Rectal smooth muscle tissue (tissue), 1 donor: ENCODE data around the gene NEK10.
"Not testable (repeated sequence)": the region's sequence is repeated elsewhere in the genome, so short reads cannot be mapped to it uniquely, and the experiment has no call there.

Source experiments
- H3K27ac ChIP-seq: one replicate; pipeline ENCODE4 v1.7.0; 2013; ENCODE audit warnings: low read depth, low read length, inconsistent platforms
- H3K27me3 ChIP-seq: one replicate; pipeline ENCODE4 v1.7.0; 2013; ENCODE audit warnings: low read length; ENCODE audit not compliant: control insufficient read depth, insufficient read depth
- H3K36me3 ChIP-seq: one replicate; pipeline ENCODE4 v1.7.0; 2013; ENCODE audit warnings: low read length; ENCODE audit not compliant: control insufficient read depth, insufficient read depth
- H3K4me1 ChIP-seq: one replicate; pipeline ENCODE4 v1.7.0; 2013; ENCODE audit warnings: low read length; ENCODE audit not compliant: control insufficient read depth, insufficient read depth
- H3K4me3 ChIP-seq: one replicate; pipeline ENCODE4 v1.7.0; 2013; ENCODE audit warnings: low read length
- H3K9ac ChIP-seq: one replicate; pipeline ENCODE4 v1.7.0; 2013; ENCODE audit warnings: low read length

The NEK10 gene

GRCh38 chr3:27345045-27345444 is 24.1 kb downstream of the NEK10 start:
- no peak overlapping the region for H3K9ac ChIP-seq
- H3K36me3 ChIP-seq = no peaks in the 10 kb centered on the region
- H3K4me1 ChIP-seq = no peaks in the 10 kb centered on the region
- H3K4me3 ChIP-seq = no peak overlapping the region
- no peak overlapping the region for H3K27ac ChIP-seq
- H3K27me3 ChIP-seq = no peaks in the 10 kb centered on the region

- no peaks in the 10 kb centered on the region for H3K4me1 ChIP-seq
- no peaks in the 10 kb centered on the region for H3K36me3 ChIP-seq
- H3K4me3 ChIP-seq = no peak overlapping the region
- no peak overlapping the region for H3K27ac ChIP-seq
- no peaks in the 10 kb centered on the region for H3K27me3 ChIP-seq
- no peak overlapping the region for H3K9ac ChIP-seq
Measured at GRCh38 chr3:27344192-27344591, 25.0 kb downstream of the NEK10 start.

GRCh38 chr3:27342267-27342666 is 26.9 kb downstream of the NEK10 start:
- no peak overlapping the region for H3K4me3 ChIP-seq
- H3K27me3 ChIP-seq = no peaks in the 10 kb centered on the region
- H3K36me3 ChIP-seq = no peaks in the 10 kb centered on the region
- H3K9ac ChIP-seq = no peak overlapping the region
- H3K27ac ChIP-seq = no peak overlapping the region
- H3K4me1 ChIP-seq = no peaks in the 10 kb centered on the region

GRCh38 chr3:27340534-27340933 is 28.6 kb downstream of the NEK10 start:
- Histone ChIP-seq H3K27me3 (no peaks in the 10 kb centered on the region), H3K27ac (no peak overlapping the region), H3K9ac (no peak overlapping the region), H3K4me1 (no peaks in the 10 kb centered on the region), H3K4me3 (no peak overlapping the region), H3K36me3 (no peaks in the 10 kb centered on the region)

GRCh38 chr3:27335571-27335970 is 33.6 kb downstream of the NEK10 start:
- Histone ChIP-seq H3K4me3 (no peak overlapping the region), H3K4me1 (no peaks in the 10 kb centered on the region), H3K27me3 (no peaks in the 10 kb centered on the region), H3K36me3 (no peaks in the 10 kb centered on the region), H3K9ac (no peak overlapping the region), H3K27ac (no peak overlapping the region)

GRCh38 chr3:27333843-27334242 is 35.3 kb downstream of the NEK10 start:
- no peak overlapping the region for H3K9ac ChIP-seq
- no peaks in the 10 kb centered on the region for H3K4me1 ChIP-seq
- no peak overlapping the region for H3K27ac ChIP-seq
- no peak overlapping the region for H3K4me3 ChIP-seq
- H3K27me3 ChIP-seq = no peaks in the 10 kb centered on the region
- H3K36me3 ChIP-seq = no peaks in the 10 kb centered on the region

GRCh38 chr3:27328982-27329762 is 40.0 kb downstream of the NEK10 start:
- H3K4me1 ChIP-seq = peaks cover 11% of the 10 kb centered on the region
- not testable (repeated sequence) for H3K36me3 ChIP-seq, H3K27ac ChIP-seq, H3K27me3 ChIP-seq, H3K4me3 ChIP-seq, H3K9ac ChIP-seq

GRCh38 chr3:27326629-27327545 is 42.3 kb downstream of the NEK10 start:
- Histone ChIP-seq H3K4me3 (no peak overlapping the region), H3K27ac (peak overlapping the region; percentile 61)

GRCh38 chr3:27326202-27326601 is 43.0 kb downstream of the NEK10 start:
- H3K4me1 ChIP-seq = peaks cover 15% of the 10 kb centered on the region
- no peak overlapping the region for H3K4me3 ChIP-seq
- no peaks in the 10 kb centered on the region for H3K36me3 ChIP-seq
- no peak overlapping the region for H3K9ac ChIP-seq
- H3K27ac ChIP-seq = peak overlapping the region; percentile 61
- no peaks in the 10 kb centered on the region for H3K27me3 ChIP-seq

More at GRCh38 chr3:27326629-27327545, 42.3 kb downstream of the NEK10 start:
- Histone ChIP-seq H3K9ac (no peak overlapping the region), H3K36me3 (no peaks in the 10 kb centered on the region), H3K4me1 (peaks cover 11% of the 10 kb centered on the region), H3K27me3 (no peaks in the 10 kb centered on the region)

GRCh38 chr3:27325419-27325818 is 43.8 kb downstream of the NEK10 start:
- no peak overlapping the region for H3K9ac ChIP-seq
- peaks cover 21% of the 10 kb centered on the region for H3K4me1 ChIP-seq
- H3K36me3 ChIP-seq = no peaks in the 10 kb centered on the region
- H3K27ac ChIP-seq = peak overlapping the region; percentile 61
- H3K27me3 ChIP-seq = no peaks in the 10 kb centered on the region
- no peak overlapping the region for H3K4me3 ChIP-seq

GRCh38 chr3:27324686-27325085 is 44.5 kb downstream of the NEK10 start:
- no peaks in the 10 kb centered on the region for H3K36me3 ChIP-seq
- no peak overlapping the region for H3K27ac ChIP-seq
- H3K27me3 ChIP-seq = no peaks in the 10 kb centered on the region
- peaks cover 26% of the 10 kb centered on the region for H3K4me1 ChIP-seq
- no peak overlapping the region for H3K9ac ChIP-seq
- H3K4me3 ChIP-seq = no peak overlapping the region

- H3K27ac ChIP-seq = no peak overlapping the region
- no peak overlapping the region for H3K9ac ChIP-seq
- H3K36me3 ChIP-seq = no peaks in the 10 kb centered on the region
Measured at GRCh38 chr3:27323087-27323570, 46.1 kb downstream of the NEK10 start.

More at GRCh38 chr3:27323087-27323570, 46.1 kb downstream of the NEK10 start:
- Histone ChIP-seq H3K4me3 (no peak overlapping the region), H3K4me1 (peaks cover 26% of the 10 kb centered on the region), H3K27me3 (no peaks in the 10 kb centered on the region)
